ENCODE results near the gene CERS6.

Gene CERS6

GRCh38 chr2:168466190-168466737 is 10.2 kb downstream of the CERS6 start:
- no peak overlapping the region; the same call in 1 of the 2 replicates for H3K4me3 ChIP-seq (ENCODE audit: low read depth, low read length)
- no peak for DNase-seq (ENCODE audit: low read depth)
- no peak for TF ChIP-seq CTCF (IDR thresholded peaks at IDR 0.05; ENCODE audit: control insufficient read depth, extremely low read depth, insufficient read depth)

GRCh38 chr2:168466834-168467565 is 10.9 kb downstream of the CERS6 start:
- DNase-seq (ENCODE audit: low read depth) = no peak
- TF ChIP-seq CTCF (IDR thresholded peaks at IDR 0.05; ENCODE audit: control insufficient read depth, extremely low read depth, insufficient read depth) = no peak
- H3K4me3 ChIP-seq (ENCODE audit: low read depth, low read length) = peak overlapping the region; percentile 7; the same call in 1 of the 2 replicates

GRCh38 chr2:168467729-168468128 is 11.7 kb downstream of the CERS6 start:
- no peak for TF ChIP-seq CTCF (IDR thresholded peaks at IDR 0.05; ENCODE audit: control insufficient read depth, extremely low read depth, insufficient read depth)
- DNase-seq (ENCODE audit: low read depth) = no peak
- no peak overlapping the region; the same call in 1 of the 2 replicates for H3K4me3 ChIP-seq (ENCODE audit: low read depth, low read length)

- no peak for TF ChIP-seq CTCF (IDR thresholded peaks at IDR 0.05; ENCODE audit: control insufficient read depth, extremely low read depth, insufficient read depth)
- H3K4me3 ChIP-seq (ENCODE audit: low read depth, low read length) = peak overlapping the region; percentile 3; the same call in 1 of the 2 replicates
- no peak for DNase-seq (ENCODE audit: low read depth)
Measured at GRCh38 chr2:168468354-168468753, 12.3 kb downstream of the CERS6 start.

GRCh38 chr2:168469281-168469988 is 13.4 kb downstream of the CERS6 start:
- no peak for DNase-seq (ENCODE audit: low read depth)
- no peak overlapping the region for H3K4me3 ChIP-seq (ENCODE audit: low read depth, low read length)
- TF ChIP-seq CTCF (IDR thresholded peaks at IDR 0.05; ENCODE audit: control insufficient read depth, extremely low read depth, insufficient read depth) = no peak

GRCh38 chr2:168470320-168471162 is 14.5 kb downstream of the CERS6 start:
- no peak for TF ChIP-seq CTCF (IDR thresholded peaks at IDR 0.05; ENCODE audit: control insufficient read depth, extremely low read depth, insufficient read depth)
- DNase-seq (ENCODE audit: low read depth) = no peak
- H3K4me3 ChIP-seq (ENCODE audit: low read depth, low read length) = no peak overlapping the region
